ENCODE results near the gene CKB.

DNA sequence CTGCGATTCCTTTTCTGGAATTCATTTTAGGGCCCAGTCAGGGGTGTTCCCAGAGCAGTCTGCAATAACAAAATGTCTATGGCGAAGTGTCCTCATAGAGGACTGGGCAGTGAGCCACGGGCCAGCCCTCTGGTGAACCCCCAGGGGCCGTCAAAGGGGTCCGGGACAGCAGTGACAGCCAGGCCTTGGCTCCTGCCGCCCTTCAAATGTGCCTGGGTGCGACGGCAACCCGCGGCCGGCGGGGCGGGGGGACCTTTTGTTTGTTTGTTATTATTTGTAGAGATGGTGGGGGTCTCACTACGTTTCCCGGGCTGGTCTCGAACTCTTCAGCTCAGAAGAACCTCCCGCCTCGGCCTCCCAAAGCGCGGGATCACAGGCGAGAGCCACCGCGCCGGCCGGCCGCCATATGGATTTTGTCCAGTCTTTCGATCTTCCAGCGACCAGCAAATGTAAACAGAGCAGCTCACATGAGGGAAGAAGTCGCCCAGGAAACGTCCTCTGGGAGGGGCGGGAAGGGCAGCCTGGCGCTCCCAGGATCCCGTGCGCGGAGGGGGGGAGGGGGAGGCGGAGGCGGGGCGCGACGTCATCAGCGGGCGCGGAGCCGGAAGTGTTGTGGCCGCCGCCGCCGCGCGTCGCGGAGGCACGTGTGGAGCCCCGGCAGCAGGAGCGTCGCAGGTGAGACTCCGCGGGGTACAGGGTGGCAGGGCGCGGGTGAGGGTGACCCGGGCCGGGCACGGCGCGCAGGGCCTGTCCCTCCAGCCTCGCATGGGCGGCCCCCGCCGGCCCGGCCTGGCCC is 6.2 kb upstream of the CKB start, which contains the start of gene TRMT61A:
- TF ChIP-seq TAF1 (IDR thresholded peaks at IDR 0.05; ENCODE audit: borderline replicate concordance, insufficient read depth, low read length) = no peak
- TF ChIP-seq FOXP2 (optimal IDR thresholded peaks at IDR 0.05; ENCODE audit: borderline replicate concordance, extremely low read depth, extremely low read length, insufficient read depth) = no peak
